Measurements from ENCODE around the gene PRPF40B. TPM values are rescaled to one million over a fixed set of nuclear protein-coding genes. Genes with fewer than 3 reads are reported as not detected.

PRPF40B gene
- polyA plus RNA-seq, 2 of the 4 experiments (the other 2 are of a cell fraction) = 15.0 to 17.0 TPM

GRCh38 chr12:49622501-49623141, 740 bp upstream of the PRPF40B start:
- WGBS (ENCODE audit: missing lambda C conversion rate) = 29% methylated on average over 22 of the region's 22 CpGs
- peak overlapping the region; percentile 97 for H3K4me2 ChIP-seq
- peaks cover 35% of the 10 kb centered on the region for H3K4me1 ChIP-seq
- TF ChIP-seq NR3C1 (IDR thresholded peaks at IDR 0.05) (no peak), NFE2L2 (conservative IDR thresholded peaks at IDR 0.05; ENCODE audit: low read length) (no peak), KDM5A (IDR thresholded peaks at IDR 0.05) (no peak), CHD2 (IDR thresholded peaks at IDR 0.05; ENCODE audit: low read length, partially characterized antibody) (peak; percentile 88), E2F6 (IDR thresholded peaks at IDR 0.05; ENCODE audit: borderline replicate concordance, low read depth) (peak; percentile 84), POLR2AphosphoS2 (conservative IDR thresholded peaks at IDR 0.05; ENCODE audit: low read length) (no peak), PHF8 (IDR thresholded peaks at IDR 0.05; ENCODE audit: borderline replicate concordance, low read depth) (peak; percentile 53; the same call in 1 of the 2 replicates), BHLHE40 (IDR thresholded peaks at IDR 0.05; ENCODE audit: low read depth, low read length) (peak; percentile 58), CEBPB (IDR thresholded peaks at IDR 0.05) (no peak), MAFK (IDR thresholded peaks at IDR 0.05; ENCODE audit: partially characterized antibody) (no peak), ESRRA (IDR thresholded peaks at IDR 0.05; ENCODE audit: borderline replicate concordance, low read length) (no peak)
- TF ChIP-seq, protein P1, sequence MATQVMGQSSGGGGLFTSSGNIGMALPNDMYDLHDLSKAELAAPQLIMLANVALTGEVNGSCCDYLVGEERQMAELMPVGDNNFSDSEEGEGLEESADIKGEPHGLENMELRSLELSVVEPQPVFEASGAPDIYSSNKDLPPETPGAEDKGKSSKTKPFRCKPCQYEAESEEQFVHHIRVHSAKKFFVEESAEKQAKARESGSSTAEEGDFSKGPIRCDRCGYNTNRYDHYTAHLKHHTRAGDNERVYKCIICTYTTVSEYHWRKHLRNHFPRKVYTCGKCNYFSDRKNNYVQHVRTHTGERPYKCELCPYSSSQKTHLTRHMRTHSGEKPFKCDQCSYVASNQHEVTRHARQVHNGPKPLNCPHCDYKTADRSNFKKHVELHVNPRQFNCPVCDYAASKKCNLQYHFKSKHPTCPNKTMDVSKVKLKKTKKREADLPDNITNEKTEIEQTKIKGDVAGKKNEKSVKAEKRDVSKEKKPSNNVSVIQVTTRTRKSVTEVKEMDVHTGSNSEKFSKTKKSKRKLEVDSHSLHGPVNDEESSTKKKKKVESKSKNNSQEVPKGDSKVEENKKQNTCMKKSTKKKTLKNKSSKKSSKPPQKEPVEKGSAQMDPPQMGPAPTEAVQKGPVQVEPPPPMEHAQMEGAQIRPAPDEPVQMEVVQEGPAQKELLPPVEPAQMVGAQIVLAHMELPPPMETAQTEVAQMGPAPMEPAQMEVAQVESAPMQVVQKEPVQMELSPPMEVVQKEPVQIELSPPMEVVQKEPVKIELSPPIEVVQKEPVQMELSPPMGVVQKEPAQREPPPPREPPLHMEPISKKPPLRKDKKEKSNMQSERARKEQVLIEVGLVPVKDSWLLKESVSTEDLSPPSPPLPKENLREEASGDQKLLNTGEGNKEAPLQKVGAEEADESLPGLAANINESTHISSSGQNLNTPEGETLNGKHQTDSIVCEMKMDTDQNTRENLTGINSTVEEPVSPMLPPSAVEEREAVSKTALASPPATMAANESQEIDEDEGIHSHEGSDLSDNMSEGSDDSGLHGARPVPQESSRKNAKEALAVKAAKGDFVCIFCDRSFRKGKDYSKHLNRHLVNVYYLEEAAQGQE (IDR thresholded peaks at IDR 0.05) = peak; percentile 85
- TF ChIP-seq, protein P2, sequence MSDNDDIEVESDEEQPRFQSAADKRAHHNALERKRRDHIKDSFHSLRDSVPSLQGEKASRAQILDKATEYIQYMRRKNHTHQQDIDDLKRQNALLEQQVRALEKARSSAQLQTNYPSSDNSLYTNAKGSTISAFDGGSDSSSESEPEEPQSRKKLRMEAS (IDR thresholded peaks at IDR 0.05) = peak; percentile 90
- H3K9me3 ChIP-seq = no peaks in the 10 kb centered on the region
- ATAC-seq (peak; percentile 39 to 58), FAIRE-seq (no peak), DNase-seq (ENCODE audit: low read depth in 1 of 2, low spot score in 1 of 2) (peak in 1 of 2 experiments; percentile 60)
- ChIA-PET POLR2A (interaction anchor here (0.6 to 1.2 kb wide), 9 partner anchors 14 to 770 kb away, joined by 3 to 6 read pairs (median 3); partner anchors contain the start of genes DDX23, FAM186B and TMBIM6), CTCF (interaction anchor here (0.6 to 4.4 kb wide), 19 partner anchors 9 to 383 kb away, joined by 3 to 35 read pairs (median 3); partner anchors contain the start of genes DNAJC22, TMBIM6 and TROAP)
- peak overlapping the region; percentile 79 to 90 for H3K27ac ChIP-seq
- peak overlapping the region; percentile 63 for H3K4me3 ChIP-seq

DNA sequence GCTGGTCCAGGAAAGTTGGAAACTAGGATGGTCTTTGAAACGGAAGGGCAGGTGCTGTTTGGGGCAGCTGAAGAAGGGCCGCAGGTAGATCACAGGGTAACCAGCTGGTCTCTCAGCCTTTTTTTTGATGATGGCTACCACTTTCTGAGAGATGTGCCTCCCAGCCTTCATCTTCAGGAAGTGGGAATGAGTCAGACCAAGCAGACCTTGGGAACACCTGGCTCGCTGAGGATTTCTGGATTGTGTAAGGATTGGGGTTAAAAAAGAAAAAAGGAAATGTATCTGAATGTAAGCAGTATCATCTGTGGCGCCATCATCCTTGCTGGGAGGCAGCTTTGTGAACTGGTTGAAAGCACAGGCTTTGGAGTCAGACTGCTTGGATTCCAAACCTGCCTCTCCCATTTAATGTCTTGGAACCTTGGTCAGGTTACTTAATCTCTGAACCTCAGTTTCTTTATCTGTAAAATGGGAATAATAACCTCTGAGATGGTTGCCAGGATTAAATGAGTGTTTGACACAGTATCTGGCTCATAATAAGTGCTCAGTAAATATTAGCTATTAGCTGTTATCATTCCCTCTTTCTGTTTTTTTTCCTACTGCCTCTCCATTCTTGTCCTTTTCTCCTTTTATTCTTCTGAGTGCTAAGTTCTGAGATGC, 1.7 kb downstream of the PRPF40B start:
- no peak overlapping the region for H3K4me3 ChIP-seq
- ChIA-PET CTCF (interaction anchor here (0.6 to 4.4 kb wide), 6 partner anchors 9 to 1200 kb away, joined by 3 to 35 read pairs (median 4); no protein-coding TSS in a partner anchor), POLR2A (no interaction called here)
- WGBS (ENCODE audit: missing lambda C conversion rate) = 72% methylated on average over 4 of the region's 4 CpGs
- TF ChIP-seq RFX5 (IDR thresholded peaks at IDR 0.05) (no peak), ELK1 (IDR thresholded peaks at IDR 0.05; ENCODE audit: low read depth, low read length) (no peak), RCOR1 (IDR thresholded peaks at IDR 0.05; ENCODE audit: low read depth, low read length) (no peak), ZSCAN20 (CRISPR knock-in tag; IDR thresholded peaks at IDR 0.05) (no peak), HMGXB4 (CRISPR knock-in tag; IDR thresholded peaks at IDR 0.05; ENCODE audit: borderline replicate concordance) (no peak), NFE2L2 (conservative IDR thresholded peaks at IDR 0.05; ENCODE audit: low read length) (no peak), KDM1A (IDR thresholded peaks at IDR 0.05; ENCODE audit: low read depth) (0 out of 2 replicates have a peak, but pooled peaks have one; percentile 12), MAFK (IDR thresholded peaks at IDR 0.05; ENCODE audit: partially characterized antibody) (no peak)
- ATAC-seq (no peak), DNase-seq (ENCODE audit: low read depth in 1 of 2, low spot score in 1 of 2) (peak; percentile 31 to 39), FAIRE-seq (no peak)
- peaks cover 39% of the 10 kb centered on the region for H3K4me1 ChIP-seq
- no peaks in the 10 kb centered on the region for H3K9me3 ChIP-seq
- peak overlapping the region in 1 of 2 experiments; percentile 27; a peak in 1 of 6 replicates for H3K27ac ChIP-seq
- peak overlapping the region; percentile 14; the same call in 2 of the 3 replicates for H3K4me2 ChIP-seq

Measured in A549 (cell line).